Hepatocyte (in vitro differentiated cells): Measurements from ENCODE around the gene PNPLA8. TPM values are rescaled to one million over a fixed set of nuclear protein-coding genes. Genes with fewer than 3 reads are reported as not detected.

Source experiments
- DNase-seq: peaks from one replicate; pipeline ENCODE4 v3.0.0-alpha.2; 2016; ENCODE audit warnings: low spot score
- H2AFZ ChIP-seq: fragments of 200-600 bp; sonication (generic); 2 replicates; pipeline ENCODE4 v1.6.0; 2016; ENCODE audit warnings: antibody characterized with exemption, mild to moderate bottlenecking
- H3K27ac ChIP-seq: fragments of 200-600 bp; sonication (generic); 2 replicates; pipeline ENCODE4 v1.5.1; 2016; ENCODE audit warnings: mild to moderate bottlenecking
- H3K27me3 ChIP-seq: fragments of 200-600 bp; sonication (generic); 2 replicates; pipeline ENCODE4 v1.6.1; 2016
- H3K36me3 ChIP-seq: fragments of 200-600 bp; sonication (generic); replicated peaks from 2 replicates; pipeline ENCODE4 v1.5.1; 2016; ENCODE audit warnings: low read depth; ENCODE audit not compliant: insufficient read depth
- H3K4me1 ChIP-seq: fragments of 200-600 bp; sonication (generic); 2 replicates; pipeline ENCODE4 v1.5.1; 2016; ENCODE audit warnings: mild to moderate bottlenecking, moderate library complexity; ENCODE audit not compliant: insufficient read depth
- H3K4me2 ChIP-seq: fragments of 200-600 bp; sonication (generic); 2 replicates; pipeline ENCODE4 v1.6.0; 2016
- H3K4me3 ChIP-seq: fragments of 200-600 bp; sonication (generic); 2 replicates; pipeline ENCODE4 v1.5.1; 2016; ENCODE audit warnings: mild to moderate bottlenecking
- H3K79me2 ChIP-seq: fragments of 200-600 bp; sonication (generic); 2 replicates; pipeline ENCODE4 v1.6.0; 2017; ENCODE audit warnings: mild to moderate bottlenecking
- H3K9me2 ChIP-seq: fragments of 200-600 bp; sonication (generic); replicated peaks from 2 replicates; pipeline ENCODE4 v1.6.0; 2017; ENCODE audit warnings: mild to moderate bottlenecking; ENCODE audit not compliant: insufficient read depth
- H3K9me3 ChIP-seq: fragments of 200-600 bp; sonication (generic); 2 replicates; pipeline ENCODE4 v1.5.1; 2016; ENCODE audit warnings: low read depth, mild to moderate bottlenecking
- H4K20me1 ChIP-seq: fragments of 200-600 bp; sonication (generic); 2 replicates; pipeline ENCODE4 v1.6.0; 2016; ENCODE audit warnings: mild to moderate bottlenecking; ENCODE audit not compliant: insufficient read depth, poor library complexity, severe bottlenecking
- CTCF ChIP-seq: fragments of 200-600 bp; sonication (generic); IDR thresholded peaks from 2 replicates; pipeline ENCODE4 v1.5.1; 2016; ENCODE audit warnings: antibody characterized with exemption, mild to moderate bottlenecking; ENCODE audit not compliant: poor library complexity
- EZH2 ChIP-seq: fragments of 200-600 bp; sonication (generic); IDR thresholded peaks from 2 replicates; pipeline ENCODE4 v1.6.1; 2016; ENCODE audit warnings: antibody characterized with exemption, mild to moderate bottlenecking, borderline replicate concordance
- EZH2phosphoT487 ChIP-seq: fragments of 200-600 bp; sonication (generic); IDR thresholded peaks from one replicate; pipeline ENCODE4 v1.6.1; 2018; ENCODE audit warnings: antibody characterized with exemption, mild to moderate bottlenecking, low read depth, moderate library complexity; ENCODE audit not compliant: unreplicated experiment, severe bottlenecking
- WGBS: methylation state at CpG from one replicate; pipeline ENCODE4 v1.1.6; 2016; ENCODE audit warnings: low lambda C conversion rate; ENCODE audit errors: missing lambda C conversion rate; 5-methylcytosine and 5-hydroxymethylcytosine counted together
- polyA plus RNA-seq: library from polyadenylated mRNA; unstranded; fragments of >200 nt; fragmentation: Nextera tagmentation; extraction: Ambion mirVana; gene quantifications from 2 replicates; pipeline ENCODE4 v1.2.1, GENCODE V29; 2016
- total RNA-seq: library from RNA; depleted of rRNA; stranded (reverse); fragments of >200 nt; gene quantifications from 2 replicates; pipeline ENCODE4 v1.2.3, GENCODE V29; 2014

PNPLA8 gene
- total and polyA plus RNA-seq, 2 experiments from 2014 or later, result 25.2 to 48.3 TPM

- Histone ChIP-seq H3K9me3 (no peaks in the 10 kb centered on the region), H3K4me3 (no peak overlapping the region), H3K4me2 (no peak overlapping the region), H3K36me3 (no peaks in the 10 kb centered on the region), H3K79me2 (no peaks in the 10 kb centered on the region), H3K4me1 (no peaks in the 10 kb centered on the region), H3K27me3 (peaks cover 20% of the 10 kb centered on the region), H4K20me1 (no peaks in the 10 kb centered on the region), H3K27ac (no peak overlapping the region), H3K9me2 (no peaks in the 10 kb centered on the region), H2AFZ (no peak overlapping the region)
- WGBS, result 48% methylated on average over 3 of the region's 3 CpGs
- DNase-seq, result peak; percentile 64
- TF ChIP-seq EZH2phosphoT487 (no peak), CTCF (peak; percentile 69), EZH2 (no peak)
Measured at GRCh38 chr7:108459922-108460551, 65.9 kb downstream of the PNPLA8 start.

GRCh38 chr7:108457871-108458270 is 68.1 kb downstream of the PNPLA8 start:
- H3K27me3 ChIP-seq, result peaks cover 26% of the 10 kb centered on the region
- H3K9me3 ChIP-seq, result no peaks in the 10 kb centered on the region
- no peaks in the 10 kb centered on the region for H4K20me1 ChIP-seq
- H3K79me2 ChIP-seq, result peaks cover 5% of the 10 kb centered on the region
- no peak overlapping the region for H3K27ac ChIP-seq
- DNase-seq, result no peak
- no peak overlapping the region for H2AFZ ChIP-seq
- H3K4me2 ChIP-seq, result no peak overlapping the region
- no peak overlapping the region for H3K4me3 ChIP-seq
- no peaks in the 10 kb centered on the region for H3K4me1 ChIP-seq
- H3K36me3 ChIP-seq, result no peaks in the 10 kb centered on the region
- no peaks in the 10 kb centered on the region for H3K9me2 ChIP-seq
- no peak for TF ChIP-seq EZH2
- TF ChIP-seq CTCF, result no peak
- TF ChIP-seq EZH2phosphoT487, result no peak

GRCh38 chr7:108456845-108457540 is 68.9 kb downstream of the PNPLA8 start:
- no peak for TF ChIP-seq EZH2phosphoT487
- TF ChIP-seq EZH2, result no peak
- peak overlapping the region; percentile 57 for H2AFZ ChIP-seq
- no peaks in the 10 kb centered on the region for H3K4me1 ChIP-seq
- peak overlapping the region; percentile 83 for H3K4me3 ChIP-seq
- H3K9me2 ChIP-seq, result no peaks in the 10 kb centered on the region
- peak overlapping the region; percentile 96 for H3K4me2 ChIP-seq
- peaks cover 12% of the 10 kb centered on the region for H3K79me2 ChIP-seq
- peaks cover 31% of the 10 kb centered on the region for H3K27me3 ChIP-seq
- H3K36me3 ChIP-seq, result no peaks in the 10 kb centered on the region
- WGBS, result 7% methylated on average over 19 of the region's 19 CpGs
- H4K20me1 ChIP-seq, result no peaks in the 10 kb centered on the region
- DNase-seq, result no peak
- H3K27ac ChIP-seq, result no peak overlapping the region
- H3K9me3 ChIP-seq, result no peaks in the 10 kb centered on the region

GRCh38 chr7:108455998-108456677 is 69.8 kb downstream of the PNPLA8 start, which contains the start of gene NRCAM:
Gene NRCAM (minus strand): TSS chr7:108456436. CDS start chr7:108240064, 216,372 bp downstream.
- peaks cover 14% of the 10 kb centered on the region for H3K79me2 ChIP-seq
- H4K20me1 ChIP-seq, result no peaks in the 10 kb centered on the region
- H3K4me3 ChIP-seq, result peak within 1 kb of the TSS; percentile 83
- H3K9me2 ChIP-seq, result no peaks in the 10 kb centered on the region
- no peaks in the 10 kb centered on the region for H3K9me3 ChIP-seq
- H3K4me2 ChIP-seq, result peak within 1 kb of the TSS; percentile 96
- no peaks in the 10 kb centered on the region for H3K4me1 ChIP-seq
- no peaks in the 10 kb centered on the region for H3K36me3 ChIP-seq
- TF ChIP-seq EZH2 (no peak), EZH2phosphoT487 (no peak), CTCF (no peak)
- H3K27ac ChIP-seq, result peak within 1 kb of the TSS; percentile 44
- peaks cover 39% of the 10 kb centered on the region for H3K27me3 ChIP-seq
- peak; percentile 88 for DNase-seq
- WGBS, result 1% methylated on average over 33 of the region's 81 CpGs
- H2AFZ ChIP-seq, result peak within 1 kb of the TSS; percentile 57
